ENCODE data around the gene CASQ2. TPM values are rescaled to one million over a fixed set of nuclear protein-coding genes. Genes with fewer than 3 reads are reported as not detected.

CASQ2 gene
- total and polyA plus RNA-seq, 4 experiments from 2014 or later: not detected

DNA sequence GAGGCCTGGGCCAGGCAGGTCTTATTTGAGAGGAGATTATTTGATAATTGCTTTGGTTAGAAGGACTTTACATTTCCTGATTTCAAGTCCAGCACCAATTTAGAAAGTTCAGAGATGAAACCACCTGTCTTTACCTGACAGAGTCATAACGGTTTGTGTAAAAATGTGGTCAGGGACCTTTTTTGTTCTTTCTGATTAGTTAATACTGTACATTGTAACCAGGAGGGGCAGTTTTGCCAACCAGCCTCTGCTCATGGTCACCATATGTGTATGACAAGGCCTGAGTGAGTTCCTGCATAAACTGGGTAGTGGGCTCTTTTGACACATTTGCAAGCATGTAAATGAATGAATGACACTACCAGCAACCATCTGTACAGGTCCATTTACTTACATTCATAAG is 70.9 kb downstream of the CASQ2 start:
- Histone ChIP-seq H3K27ac (ENCODE audit: low read depth, low read length) (no peak overlapping the region), H3K4me3 (ENCODE audit: low read length in 2 of 2) (no peak overlapping the region), H3K9me3 (ENCODE audit: control insufficient read depth in 1 of 2, low read length in 2 of 2) (no peaks in the 10 kb centered on the region), H3K36me3 (ENCODE audit: insufficient read depth, low read length) (no peaks in the 10 kb centered on the region), H3K4me1 (ENCODE audit: insufficient read depth, low read length) (no peaks in the 10 kb centered on the region), H3K27me3 (ENCODE audit: insufficient read depth, low read length) (no peaks in the 10 kb centered on the region)
- intact Hi-C loops (cut with micrococcal nuclease): no loop called here
- CTCF ChIA-PET (ENCODE audit: partially characterized antibody): no interaction called here
- POLR2A ChIA-PET (ENCODE audit: partially characterized antibody): no interaction called here
- no peaks in the 10 kb centered on the region for H3K9me3 Mint-ChIP-seq
- DNase-seq: no peak
- H3K4me3 Mint-ChIP-seq: no peak overlapping the region
- no peak overlapping the region for H3K27ac Mint-ChIP-seq
- peaks cover 0 to 1% of the 10 kb centered on the region in 2 donors for H3K36me3 Mint-ChIP-seq
- H3K27me3 Mint-ChIP-seq: peaks cover 4 to 12% of the 10 kb centered on the region in 2 donors
- no peaks in the 10 kb centered on the region for H3K4me1 Mint-ChIP-seq

DNA sequence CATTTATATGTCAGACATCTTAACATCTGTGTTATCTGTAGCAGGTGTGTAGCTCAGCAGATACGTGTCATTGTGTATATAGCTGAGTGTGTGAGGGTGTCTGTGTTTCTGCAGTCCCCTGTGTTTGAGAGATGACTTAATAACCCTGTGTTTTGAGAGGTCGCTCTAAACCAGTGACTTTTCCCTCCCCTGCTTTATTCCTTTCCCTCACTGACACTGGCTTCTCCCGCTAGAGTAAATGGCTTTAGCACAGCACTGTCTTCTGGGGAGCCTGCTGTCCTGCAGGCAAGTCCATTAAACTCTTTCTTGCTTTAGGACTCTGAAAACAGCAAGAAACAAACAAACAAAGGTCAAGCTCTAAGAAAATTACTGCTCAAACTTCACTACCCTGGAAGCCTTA is 73.7 kb downstream of the CASQ2 start:
- ChIA-PET CTCF (ENCODE audit: partially characterized antibody) (interaction anchor here (1.5 to 1.6 kb wide), 2 partner anchors 9 to 12 kb away, joined by 3 to 8 read pairs; no protein-coding TSS in a partner anchor), POLR2A (ENCODE audit: partially characterized antibody) (no interaction called here)
- Histone ChIP-seq H3K4me3 (ENCODE audit: low read length in 2 of 2) (no peak overlapping the region), H3K9me3 (ENCODE audit: control insufficient read depth in 1 of 2, low read length in 2 of 2) (no peaks in the 10 kb centered on the region), H3K4me1 (ENCODE audit: insufficient read depth, low read length) (no peaks in the 10 kb centered on the region), H3K27ac (ENCODE audit: low read depth, low read length) (no peak overlapping the region), H3K27me3 (ENCODE audit: insufficient read depth, low read length) (no peaks in the 10 kb centered on the region), H3K36me3 (ENCODE audit: insufficient read depth, low read length) (no peaks in the 10 kb centered on the region)
- Mint-ChIP-seq H3K27me3 (peaks cover 2% of the 10 kb centered on the region in 2 donors), H3K4me1 (no peaks in the 10 kb centered on the region), H3K27ac (no peak overlapping the region), H3K9me3 (no peaks in the 10 kb centered on the region), H3K36me3 (peaks cover 0 to 8% of the 10 kb centered on the region in 2 donors), H3K4me3 (no peak overlapping the region)
- no peak for DNase-seq
- intact Hi-C loops (cut with micrococcal nuclease): no loop called here

- H3K4me1 Mint-ChIP-seq: no peaks in the 10 kb centered on the region
- intact Hi-C loops (cut with micrococcal nuclease): no loop called here
- peaks cover 0 to 9% of the 10 kb centered on the region in 2 donors for H3K36me3 Mint-ChIP-seq
- Histone ChIP-seq H3K9me3 (ENCODE audit: control insufficient read depth in 1 of 2, low read length in 2 of 2) (no peaks in the 10 kb centered on the region), H3K27ac (ENCODE audit: low read depth, low read length) (no peak overlapping the region), H3K27me3 (ENCODE audit: insufficient read depth, low read length) (no peaks in the 10 kb centered on the region), H3K4me1 (ENCODE audit: insufficient read depth, low read length) (no peaks in the 10 kb centered on the region), H3K36me3 (ENCODE audit: insufficient read depth, low read length) (no peaks in the 10 kb centered on the region), H3K4me3 (ENCODE audit: low read length in 2 of 2) (no peak overlapping the region)
- CTCF ChIA-PET (ENCODE audit: partially characterized antibody): interaction anchor here (1.8 kb wide), 1 partner anchor 11 kb away, joined by 4 read pairs; no protein-coding TSS in a partner anchor
- no peaks in the 10 kb centered on the region for H3K9me3 Mint-ChIP-seq
- H3K27ac Mint-ChIP-seq: no peak overlapping the region
- POLR2A ChIA-PET (ENCODE audit: partially characterized antibody): no interaction called here
- no peak overlapping the region for H3K4me3 Mint-ChIP-seq
- H3K27me3 Mint-ChIP-seq: no peaks in the 10 kb centered on the region
- no peak for DNase-seq
Observed at GRCh38 chr1:115692224-115692623, 76.3 kb downstream of the CASQ2 start.

GRCh38 chr1:115690972-115691371 is 77.5 kb downstream of the CASQ2 start:
- no peak overlapping the region for H3K27ac Mint-ChIP-seq
- Histone ChIP-seq H3K4me1 (ENCODE audit: insufficient read depth, low read length) (no peaks in the 10 kb centered on the region), H3K36me3 (ENCODE audit: insufficient read depth, low read length) (no peaks in the 10 kb centered on the region), H3K27me3 (ENCODE audit: insufficient read depth, low read length) (no peaks in the 10 kb centered on the region), H3K27ac (ENCODE audit: low read depth, low read length) (no peak overlapping the region), H3K9me3 (ENCODE audit: control insufficient read depth in 1 of 2, low read length in 2 of 2) (no peaks in the 10 kb centered on the region), H3K4me3 (ENCODE audit: low read length in 2 of 2) (no peak overlapping the region)
- CTCF ChIA-PET (ENCODE audit: partially characterized antibody): interaction anchor here (3.2 kb wide), 1 partner anchor 15 kb away, joined by 13 read pairs; no protein-coding TSS in a partner anchor
- intact Hi-C loops (cut with micrococcal nuclease): no loop called here
- H3K4me3 Mint-ChIP-seq: no peak overlapping the region
- peaks cover 0 to 9% of the 10 kb centered on the region in 2 donors for H3K36me3 Mint-ChIP-seq
- H3K27me3 Mint-ChIP-seq: no peaks in the 10 kb centered on the region
- no peaks in the 10 kb centered on the region for H3K9me3 Mint-ChIP-seq
- no peak for DNase-seq
- H3K4me1 Mint-ChIP-seq: no peaks in the 10 kb centered on the region
- POLR2A ChIA-PET (ENCODE audit: partially characterized antibody): no interaction called here

- no peaks in the 10 kb centered on the region for H3K9me3 Mint-ChIP-seq
- Histone ChIP-seq H3K4me1 (ENCODE audit: insufficient read depth, low read length) (no peaks in the 10 kb centered on the region), H3K4me3 (ENCODE audit: low read length in 2 of 2) (no peak overlapping the region), H3K36me3 (ENCODE audit: insufficient read depth, low read length) (no peaks in the 10 kb centered on the region), H3K9me3 (ENCODE audit: control insufficient read depth in 1 of 2, low read length in 2 of 2) (no peaks in the 10 kb centered on the region), H3K27ac (ENCODE audit: low read depth, low read length) (no peak overlapping the region), H3K27me3 (ENCODE audit: insufficient read depth, low read length) (no peaks in the 10 kb centered on the region)
- ChIA-PET POLR2A (ENCODE audit: partially characterized antibody) (no interaction called here), CTCF (ENCODE audit: partially characterized antibody) (interaction anchor here (1.4 kb wide), 1 partner anchor 19 kb away, joined by 4 read pairs; no protein-coding TSS in a partner anchor)
- H3K4me3 Mint-ChIP-seq: no peak overlapping the region
- no peaks in the 10 kb centered on the region for H3K27me3 Mint-ChIP-seq
- no peaks in the 10 kb centered on the region for H3K4me1 Mint-ChIP-seq
- no peak for DNase-seq
- peaks cover 0 to 11% of the 10 kb centered on the region in 2 donors for H3K36me3 Mint-ChIP-seq
- H3K27ac Mint-ChIP-seq: no peak overlapping the region
- intact Hi-C loops (cut with micrococcal nuclease): no loop called here
Observed at GRCh38 chr1:115687744-115688143, 80.8 kb downstream of the CASQ2 start.

DNA sequence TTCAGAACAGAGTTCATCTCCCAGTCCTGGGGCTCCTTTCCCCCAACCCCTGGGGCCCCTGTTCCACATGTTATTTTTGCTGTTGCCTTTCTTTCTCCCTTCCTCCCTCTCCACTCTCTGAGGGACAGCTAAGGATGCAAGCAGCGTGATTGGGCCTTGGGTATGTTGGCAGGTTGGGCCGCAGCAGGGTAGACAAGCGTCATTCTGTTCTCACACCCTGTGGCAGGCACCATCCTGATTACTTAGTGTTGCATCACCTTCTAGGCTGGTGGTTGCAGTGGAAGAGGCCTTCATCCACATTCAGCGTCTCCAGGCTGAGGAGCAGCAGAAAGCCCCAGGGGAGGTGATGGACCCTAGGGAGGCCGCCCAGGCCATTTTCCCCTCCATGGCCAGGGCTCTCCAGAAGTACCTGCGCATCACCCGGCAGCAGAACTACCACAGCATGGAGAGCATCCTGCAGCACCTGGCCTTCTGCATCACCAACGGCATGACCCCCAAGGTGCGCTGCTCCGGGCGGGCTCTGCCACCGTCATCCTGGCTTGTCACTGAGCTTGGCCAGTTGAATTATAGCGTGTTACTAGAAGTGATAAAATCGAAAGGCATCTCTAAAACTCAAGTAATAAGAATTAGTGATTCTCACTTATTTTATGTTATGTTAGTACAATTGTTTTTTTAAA is 83.3 kb downstream of the CASQ2 start:
- H3K27me3 Mint-ChIP-seq: no peaks in the 10 kb centered on the region

DNA sequence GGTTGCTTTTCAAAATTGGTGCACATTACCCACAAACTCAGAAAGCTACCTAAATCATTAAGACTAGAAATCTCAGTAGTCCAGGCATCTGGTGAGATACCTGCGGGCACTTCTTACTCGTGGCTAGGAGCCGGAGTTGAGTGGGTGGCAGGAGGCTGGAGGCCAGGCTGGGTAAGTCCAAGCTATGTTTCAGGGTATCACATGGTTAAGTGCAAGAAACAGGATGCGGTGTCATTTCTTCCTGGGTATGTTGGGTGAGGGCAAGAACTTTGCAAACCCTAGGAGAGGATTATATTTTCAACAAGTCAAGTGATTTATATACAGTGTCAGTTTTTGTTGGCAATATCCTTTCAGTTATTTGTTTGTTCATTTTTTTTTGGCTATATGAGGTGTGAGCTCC is 85.7 kb downstream of the CASQ2 start:
- intact Hi-C loops (cut with micrococcal nuclease): no loop called here
- Histone ChIP-seq H3K4me3 (ENCODE audit: low read length in 2 of 2) (no peak overlapping the region), H3K27ac (ENCODE audit: low read depth, low read length) (no peak overlapping the region), H3K36me3 (ENCODE audit: insufficient read depth, low read length) (no peaks in the 10 kb centered on the region), H3K9me3 (ENCODE audit: control insufficient read depth in 1 of 2, low read length in 2 of 2) (no peaks in the 10 kb centered on the region), H3K27me3 (ENCODE audit: insufficient read depth, low read length) (no peaks in the 10 kb centered on the region), H3K4me1 (ENCODE audit: insufficient read depth, low read length) (no peaks in the 10 kb centered on the region)
- POLR2A ChIA-PET (ENCODE audit: partially characterized antibody): no interaction called here
- Mint-ChIP-seq H3K36me3 (peaks cover 0 to 3% of the 10 kb centered on the region in 2 donors), H3K4me3 (no peak overlapping the region), H3K4me1 (no peaks in the 10 kb centered on the region), H3K27ac (no peak overlapping the region), H3K9me3 (no peaks in the 10 kb centered on the region), H3K27me3 (no peaks in the 10 kb centered on the region)
- CTCF ChIA-PET (ENCODE audit: partially characterized antibody): interaction anchor here (1.0 kb wide), 1 partner anchor 24 kb away, joined by 3 read pairs; no protein-coding TSS in a partner anchor
- no peak for DNase-seq

More for the DNA sequence above, 83.3 kb downstream of the CASQ2 start:
- intact Hi-C loops (cut with micrococcal nuclease): no loop called here
- no peak overlapping the region for H3K4me3 Mint-ChIP-seq
- H3K36me3 Mint-ChIP-seq: peaks cover 0 to 4% of the 10 kb centered on the region in 2 donors
- no peak overlapping the region for H3K4me3 ChIP-seq (ENCODE audit: low read length in 2 of 2)
- no peaks in the 10 kb centered on the region for H3K27me3 ChIP-seq (ENCODE audit: insufficient read depth, low read length)
- H3K4me1 ChIP-seq (ENCODE audit: insufficient read depth, low read length): no peaks in the 10 kb centered on the region
- no peak for DNase-seq
- no peaks in the 10 kb centered on the region for H3K9me3 Mint-ChIP-seq
- H3K4me1 Mint-ChIP-seq: no peaks in the 10 kb centered on the region
- no peaks in the 10 kb centered on the region for H3K9me3 ChIP-seq (ENCODE audit: control insufficient read depth in 1 of 2, low read length in 2 of 2)
- no peak overlapping the region for H3K27ac ChIP-seq (ENCODE audit: low read depth, low read length)
- no peaks in the 10 kb centered on the region for H3K36me3 ChIP-seq (ENCODE audit: insufficient read depth, low read length)
- ChIA-PET POLR2A (ENCODE audit: partially characterized antibody) (no interaction called here), CTCF (ENCODE audit: partially characterized antibody) (no interaction called here)
- H3K27ac Mint-ChIP-seq: no peak overlapping the region

Measured in CD4-positive, alpha-beta memory T cell (primary cell).